Mesangial cell (primary cell): Measurements from ENCODE around the gene BORA. TPM values are rescaled to one million over a fixed set of nuclear protein-coding genes. Genes with fewer than 3 reads are reported as not detected.

Experiments
- total RNA-seq: library from RNA; depleted of rRNA; stranded (reverse); fragments of >200 nt; gene quantifications from 2 replicates; pipeline ENCODE4 v1.2.3, GENCODE V29; 2015

Gene BORA
- 2.2 and 16.8 TPM in 2 replicates for total RNA-seq

DNA sequence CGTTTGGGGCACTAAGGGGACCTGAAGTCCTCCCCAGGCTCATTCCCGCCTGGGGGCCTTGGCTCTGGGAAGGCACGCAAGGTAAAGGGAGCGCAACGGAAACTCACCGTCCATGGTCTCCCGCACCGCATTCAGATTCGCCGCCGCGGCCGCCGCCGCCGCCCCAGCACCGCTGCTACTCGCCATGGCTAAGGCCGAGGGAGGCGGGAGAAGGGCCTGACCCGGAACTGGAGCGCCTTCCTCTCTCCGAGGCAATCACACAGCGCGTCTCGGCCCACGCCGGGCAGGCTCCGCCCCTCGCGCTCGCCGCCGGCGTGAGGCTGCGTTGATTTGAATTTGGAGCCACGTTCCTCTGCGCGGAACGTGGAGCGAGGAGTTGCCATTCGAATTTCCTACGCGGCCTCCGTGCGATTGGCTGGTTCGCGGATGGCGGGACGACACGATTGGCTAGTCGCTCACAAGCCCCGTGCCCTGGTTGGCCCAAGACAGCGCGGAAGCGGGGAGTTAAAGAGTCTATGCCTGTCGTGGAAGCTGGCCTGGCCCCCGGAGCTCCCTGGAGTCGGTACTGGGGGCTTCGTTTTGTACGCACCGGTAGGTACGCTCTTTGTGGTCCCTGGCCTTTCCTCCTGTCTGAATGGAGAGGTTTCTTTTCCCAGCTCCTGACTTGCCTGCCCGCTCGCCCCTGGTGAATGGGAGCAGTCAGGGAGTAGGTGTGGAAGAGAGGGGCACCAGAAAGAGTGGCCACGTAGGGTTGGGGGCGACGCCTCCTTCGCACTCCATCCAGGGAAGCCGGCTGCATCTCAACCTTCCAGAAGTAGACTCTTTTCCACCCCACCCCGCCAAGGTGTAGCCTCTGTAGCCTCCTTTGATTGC, at the start of gene BORA, which contains the start of gene MZT1:
TSS of gene BORA (plus strand) at position 507 of the 873 bp plus-strand sequence. CDS start 1,018 bp downstream, outside the sequence.
TSS of gene MZT1 (minus strand) at position 213 of the 873 bp plus-strand sequence. CDS start at position 186, 27 bp downstream.

DNA sequence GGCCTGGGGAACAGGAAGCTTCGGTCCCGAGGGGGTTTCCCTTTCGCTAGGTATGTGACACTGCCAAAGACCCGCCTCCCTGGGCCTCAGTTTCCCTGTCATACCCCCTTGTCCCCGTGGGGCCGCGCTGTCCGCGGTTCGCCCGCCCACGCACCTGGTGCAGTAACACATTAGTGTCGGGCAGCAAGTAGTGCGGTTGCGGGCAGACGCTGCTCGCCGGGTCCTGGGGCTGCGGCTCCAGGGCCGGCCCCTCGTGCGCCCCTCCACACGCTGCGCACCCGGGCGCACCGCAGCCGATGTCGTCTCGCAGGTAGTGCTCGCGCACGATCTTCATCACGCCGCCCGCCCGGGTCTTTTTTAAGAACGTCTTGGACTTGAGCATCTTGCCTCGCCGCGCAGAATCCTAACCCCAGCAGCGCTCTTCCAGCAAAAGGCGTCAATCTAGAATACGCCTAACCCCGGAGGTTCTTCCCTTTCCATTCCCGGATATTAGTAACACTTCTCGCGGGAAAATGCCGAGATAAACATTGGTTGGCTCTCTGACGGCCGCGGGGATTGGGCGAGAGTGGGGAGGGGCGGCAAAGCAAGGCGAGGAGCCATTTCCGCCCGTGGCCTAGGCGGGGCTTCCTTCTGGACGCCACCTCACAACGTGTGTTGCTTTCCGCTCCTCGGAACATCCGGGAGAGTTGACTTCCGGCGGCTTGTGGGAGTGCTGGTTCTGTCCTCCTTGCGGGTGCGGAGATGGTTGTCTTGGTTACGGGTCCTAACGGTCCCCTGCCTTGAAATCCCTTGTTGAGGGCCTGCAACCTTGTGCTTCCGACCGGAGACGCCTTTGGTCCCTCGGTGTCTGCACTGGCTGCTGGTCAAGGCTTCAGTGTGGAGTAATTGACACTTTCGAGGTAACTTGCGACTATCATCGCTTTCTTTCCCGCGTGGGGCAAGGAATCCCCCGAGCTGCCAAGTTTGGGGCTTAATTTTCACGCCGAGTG, 54.0 kb downstream of the BORA start, which contains the start of the genes DIS3 and PIBF1:
TSS of gene DIS3 (minus strand) at position 450 of the 989 bp plus-strand sequence. CDS start at position 382, 68 bp downstream.
TSS of gene PIBF1 (plus strand) at position 683 of the 989 bp plus-strand sequence. CDS start 1,337 bp downstream, outside the sequence.

Other genes starting within 250 kb of the BORA start
- gene MZT1, start 294 bp upstream of the BORA start, total RNA-seq: 3.8 and 22.0 TPM in 2 replicates
- gene DIS3, start 54.0 kb downstream of the BORA start, total RNA-seq: 14.7 and 15.5 TPM in 2 replicates
- gene PIBF1, start 54.2 kb downstream of the BORA start, total RNA-seq: 4.4 and 5.2 TPM in 2 replicates